Amygdala (tissue), 56 donors: ENCODE data around the gene CAPN13.

ENCODE experiments used
- DNase-seq, 56 donors: peaks; one replicate each; lab custom pipeline; 2025; lab: John Stamatoyannopoulos, UW

CAPN13 gene

GRCh38 chr2:30807249-30807648 lies at the start of gene CAPN13:
CAPN13 (minus strand) TSS chr2:30807446; CDS start chr2:30787325, 20,121 bp downstream.
- DNase-seq, result no peak

- DNase-seq, result no peak
Observed at GRCh38 chr2:30847841-30848240, 40.6 kb upstream of the CAPN13 start.

- no peak for DNase-seq
Observed at GRCh38 chr2:30847329-30847728, 40.1 kb upstream of the CAPN13 start.

GRCh38 chr2:30828586-30828985 lies 21.3 kb upstream of the CAPN13 start:
- DNase-seq, result no peak

GRCh38 chr2:30826916-30827315 lies 19.7 kb upstream of the CAPN13 start:
- no peak for DNase-seq

GRCh38 chr2:30826481-30826880 lies 19.2 kb upstream of the CAPN13 start:
- no peak for DNase-seq

GRCh38 chr2:30823452-30823851 lies 16.2 kb upstream of the CAPN13 start:
- DNase-seq, result peak in 28 of 56 donors; percentile 11 to 68 (median 38)

- DNase-seq, result no peak
Observed at GRCh38 chr2:30821960-30822359, 14.7 kb upstream of the CAPN13 start.

GRCh38 chr2:30820381-30821055 lies 13.3 kb upstream of the CAPN13 start:
- DNase-seq, result peak in 11 of 56 donors; percentile 14 to 57 (median 33)

GRCh38 chr2:30809938-30810337 lies 2.7 kb upstream of the CAPN13 start:
- no peak for DNase-seq

GRCh38 chr2:30808695-30809094 lies 1.4 kb upstream of the CAPN13 start:
- DNase-seq, result no peak

GRCh38 chr2:30803281-30803680 lies 4.0 kb downstream of the CAPN13 start:
- peak in 1 of 56 donors; percentile 11 for DNase-seq

- DNase-seq, result no peak
Observed at GRCh38 chr2:30802611-30803010, 4.6 kb downstream of the CAPN13 start.

GRCh38 chr2:30801821-30802455 lies 5.3 kb downstream of the CAPN13 start:
- no peak for DNase-seq

- DNase-seq, result no peak
Observed at GRCh38 chr2:30800159-30800558, 7.1 kb downstream of the CAPN13 start.

- DNase-seq, result no peak
Observed at GRCh38 chr2:30799366-30799765, 7.9 kb downstream of the CAPN13 start.

- DNase-seq, result peak in 1 of 56 donors; percentile 12
Observed at GRCh38 chr2:30798536-30798991, 8.7 kb downstream of the CAPN13 start.

GRCh38 chr2:30797381-30798015 lies 9.7 kb downstream of the CAPN13 start:
- DNase-seq, result no peak

- no peak for DNase-seq
Observed at GRCh38 chr2:30796699-30797098, 10.5 kb downstream of the CAPN13 start.

- DNase-seq, result no peak
Observed at GRCh38 chr2:30792521-30792920, 14.7 kb downstream of the CAPN13 start.

- no peak for DNase-seq
Observed at GRCh38 chr2:30790879-30791278, 16.4 kb downstream of the CAPN13 start.
